ENCODE data around the gene REXO4. TPM values are rescaled to one million over a fixed set of nuclear protein-coding genes. Genes with fewer than 3 reads are reported as not detected.
A peak's percentile ranks its signal among the peaks of the same experiment; 100 is the strongest.

The REXO4 gene
- total and polyA plus RNA-seq, 10 of the 15 experiments (the other 5 are each of a cell fraction or from before 2014, with no cell fraction given): 2.7 to 43.9 (median 30.5) TPM

DNA sequence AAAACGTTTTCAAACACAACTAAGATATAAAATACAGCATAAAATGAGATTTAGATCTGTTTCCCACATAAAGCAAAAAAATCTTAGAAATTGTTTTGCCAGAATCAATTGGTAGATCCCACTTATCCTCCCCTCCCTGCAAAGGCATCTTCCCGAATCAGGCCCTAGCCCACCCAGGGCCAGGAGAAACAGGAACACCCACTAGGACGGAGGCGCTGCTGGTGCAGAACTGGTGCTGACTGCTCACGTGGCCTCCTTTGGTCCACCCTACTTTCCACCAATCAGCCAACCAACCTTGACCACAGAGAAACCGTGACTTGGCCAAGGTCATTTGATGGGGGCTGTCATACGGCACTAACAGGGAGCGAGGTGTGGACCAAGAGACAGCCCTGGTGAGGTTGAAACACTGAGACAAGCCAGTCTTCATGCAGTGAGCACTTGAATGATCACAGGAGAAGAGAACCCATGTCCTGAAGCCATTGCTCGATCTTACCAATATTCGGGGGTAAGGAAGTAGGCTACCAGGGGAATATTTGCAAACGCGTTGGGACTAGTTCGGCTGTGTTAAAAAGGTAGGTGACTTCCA lies 56.2 kb downstream of the REXO4 start:
- no TSS peak for BruUV-seq (replicated peaks)
- intact Hi-C loops (cut with micrococcal nuclease; ENCODE audit: unreplicated experiment): no loop called here
- peaks cover 33 to 47% of the 10 kb centered on the region in 2 experiments for H3K36me3 ChIP-seq (ENCODE audit: control insufficient read depth in 2 of 2, insufficient read depth in 2 of 2, low read length in 1 of 2)

DNA sequence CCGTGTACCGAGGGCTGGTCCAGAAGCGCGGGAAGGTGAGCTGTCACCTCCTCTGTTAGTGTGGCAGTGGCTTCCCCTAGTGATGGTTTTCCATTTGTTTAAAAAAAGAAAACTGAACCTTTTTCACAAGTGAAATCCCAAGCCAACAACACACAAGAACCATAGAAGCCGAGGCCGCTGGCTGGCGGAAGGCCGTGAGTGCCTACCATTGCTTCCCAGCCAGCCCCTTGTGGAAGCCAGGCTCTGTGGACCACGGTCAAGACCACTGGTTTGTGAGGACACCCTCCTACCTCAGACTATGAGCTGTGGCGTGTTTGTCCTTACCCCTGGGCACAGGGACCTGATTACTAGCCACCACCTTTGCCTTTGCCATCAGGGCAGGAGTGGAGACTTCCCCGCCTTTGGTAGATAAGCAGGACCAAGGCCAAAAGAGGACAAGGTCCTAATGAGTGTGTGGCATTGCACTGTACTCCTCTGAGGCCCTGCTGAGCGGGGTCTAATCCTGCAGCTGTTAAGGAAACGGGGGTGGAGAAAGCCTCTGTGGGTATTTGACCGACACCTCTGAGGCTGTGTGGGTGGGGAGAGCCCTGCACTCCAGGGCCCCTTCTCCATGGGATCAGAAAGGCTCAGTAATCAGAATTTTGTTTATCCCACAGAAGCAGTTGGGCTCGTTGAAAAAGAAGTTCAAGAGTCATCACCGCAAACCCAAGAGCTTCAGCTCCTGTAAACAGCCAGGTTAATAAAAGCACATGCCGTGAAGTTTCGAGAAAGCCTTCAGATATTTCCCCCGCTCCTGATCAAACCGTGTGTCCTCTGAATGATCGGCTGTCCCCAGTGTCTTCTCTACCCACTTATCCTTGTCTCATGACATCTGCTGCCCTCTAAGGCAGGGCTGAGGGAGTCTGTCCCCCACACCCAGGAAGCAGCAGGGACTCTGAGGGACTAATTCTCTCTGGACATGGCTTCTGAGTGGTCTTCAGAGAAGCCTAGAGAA lies 57.1 kb downstream of the REXO4 start:
- FAIRE-seq (no peak), DNase-seq (ENCODE audit: low read depth, low spot score) (no peak), ATAC-seq (no peak)
- Histone ChIP-seq H3K79me2 (ENCODE audit: control insufficient read depth, insufficient read depth, low read length) (peaks cover 16% of the 10 kb centered on the region), H3K36me3 (ENCODE audit: control insufficient read depth in 2 of 2, insufficient read depth in 2 of 2, low read length in 1 of 2) (peaks cover 28 to 39% of the 10 kb centered on the region in 2 experiments), H2AFZ (ENCODE audit: control insufficient read depth, low read depth, low read length) (no peak overlapping the region), H3K9ac (ENCODE audit: control insufficient read depth, insufficient read depth, low read length) (no peak overlapping the region), H3K9me3 (replicated peaks; ENCODE audit: control insufficient read depth, insufficient read depth, low read length) (no peaks in the 10 kb centered on the region), H4K20me1 (ENCODE audit: control insufficient read depth, insufficient read depth) (peaks cover 1% of the 10 kb centered on the region; the same call in 1 of the 2 replicates), H3K27ac (ENCODE audit: control insufficient read depth, insufficient read depth) (no peak overlapping the region), H3K4me1 (ENCODE audit: control insufficient read depth, insufficient read depth, low read length) (no peaks in the 10 kb centered on the region; the same call in none of the 2 replicates), H3K4me2 (ENCODE audit: control insufficient read depth, insufficient read depth) (no peak overlapping the region), H3K4me3 (no peak overlapping the region), H3K27me3 (replicated peaks in 1 of 2; ENCODE audit: control insufficient read depth in 2 of 2, insufficient read depth in 2 of 2, low read length in 1 of 2) (no peaks in the 10 kb centered on the region)
- WGBS (ENCODE audit: insufficient coverage, insufficient replicate concordance, low lambda C conversion rate, missing lambda C conversion rate): 74% methylated on average over 21 of the region's 21 CpGs
- no TSS peak for BruUV-seq (replicated peaks)
- in situ Hi-C loops (cut with MboI) (no loop called here), intact Hi-C loops (cut with micrococcal nuclease; ENCODE audit: unreplicated experiment) (no loop called here)
- RAD21 ChIA-PET (ENCODE audit: unreplicated experiment): no interaction called here
- CTCF ChIA-PET: no interaction called here
- POLR2A ChIA-PET: interaction anchor here (0.9 kb wide), 1 partner anchor 14 kb away, joined by 5 read pairs; no protein-coding TSS in a partner anchor
- SMC1A ChIA-PET (ENCODE audit: uncharacterized antibody, unreplicated experiment): no interaction called here
- no peak for TF ChIP-seq TBL1XR1 (IDR thresholded peaks at IDR 0.05; ENCODE audit: low read depth, low read length)
- no peak for TF ChIP-seq SREBF1 (IDR thresholded peaks at IDR 0.05; ENCODE audit: low read length)
- no peak for TF ChIP-seq NBN (IDR thresholded peaks at IDR 0.05)
- TF ChIP-seq NR2F1 (conservative IDR thresholded peaks at IDR 0.05): no peak
- peak; percentile 40 for TF ChIP-seq POLR2AphosphoS5 (IDR thresholded peaks at IDR 0.05; ENCODE audit: low read length)
- TF ChIP-seq PKNOX1 (IDR thresholded peaks at IDR 0.05): peak; percentile 63; the same call in 1 of the 2 replicates
- no peak for TF ChIP-seq ZNF207 (IDR thresholded peaks at IDR 0.05; ENCODE audit: borderline replicate concordance)
- no peak for TF ChIP-seq ETV6 (conservative IDR thresholded peaks at IDR 0.05 in 1 of 2, IDR thresholded peaks at IDR 0.05 in 1 of 2; ENCODE audit: borderline replicate concordance in 1 of 2, low read depth in 1 of 2)
- TF ChIP-seq POLR2A (IDR thresholded peaks at IDR 0.05; ENCODE audit: low read depth, low read length): peak; percentile 64
- TF ChIP-seq EGR1 (IDR thresholded peaks at IDR 0.05; ENCODE audit: borderline replicate concordance in 1 of 2, low read depth in 2 of 2, low read length in 2 of 2): peak in 1 of 2 experiments; percentile 52; a peak in 1 of 3 replicates
- TF ChIP-seq FOXM1 (IDR thresholded peaks at IDR 0.05; ENCODE audit: low read depth, low read length): no peak
- TF ChIP-seq, protein P1, sequence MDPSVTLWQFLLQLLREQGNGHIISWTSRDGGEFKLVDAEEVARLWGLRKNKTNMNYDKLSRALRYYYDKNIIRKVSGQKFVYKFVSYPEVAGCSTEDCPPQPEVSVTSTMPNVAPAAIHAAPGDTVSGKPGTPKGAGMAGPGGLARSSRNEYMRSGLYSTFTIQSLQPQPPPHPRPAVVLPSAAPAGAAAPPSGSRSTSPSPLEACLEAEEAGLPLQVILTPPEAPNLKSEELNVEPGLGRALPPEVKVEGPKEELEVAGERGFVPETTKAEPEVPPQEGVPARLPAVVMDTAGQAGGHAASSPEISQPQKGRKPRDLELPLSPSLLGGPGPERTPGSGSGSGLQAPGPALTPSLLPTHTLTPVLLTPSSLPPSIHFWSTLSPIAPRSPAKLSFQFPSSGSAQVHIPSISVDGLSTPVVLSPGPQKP (IDR thresholded peaks at IDR 0.05; ENCODE audit: low read depth, low read length): no peak

More for the DNA sequence above, 56.2 kb downstream of the REXO4 start:
- 83% methylated on average over 13 of the region's 13 CpGs for WGBS (ENCODE audit: insufficient coverage, insufficient replicate concordance, low lambda C conversion rate, missing lambda C conversion rate)
- Histone ChIP-seq H3K79me2 (ENCODE audit: control insufficient read depth, insufficient read depth, low read length) (peaks cover 11% of the 10 kb centered on the region), H3K4me2 (ENCODE audit: control insufficient read depth, insufficient read depth) (no peak overlapping the region), H3K9me3 (replicated peaks; ENCODE audit: control insufficient read depth, insufficient read depth, low read length) (no peaks in the 10 kb centered on the region), H3K27ac (ENCODE audit: control insufficient read depth, insufficient read depth) (no peak overlapping the region), H4K20me1 (ENCODE audit: control insufficient read depth, insufficient read depth) (peaks cover 6% of the 10 kb centered on the region; the same call in 1 of the 2 replicates), H3K27me3 (replicated peaks in 1 of 2; ENCODE audit: control insufficient read depth in 2 of 2, insufficient read depth in 2 of 2, low read length in 1 of 2) (no peaks in the 10 kb centered on the region), H3K9ac (ENCODE audit: control insufficient read depth, insufficient read depth, low read length) (no peak overlapping the region), H3K4me3 (no peak overlapping the region), H3K4me1 (ENCODE audit: control insufficient read depth, insufficient read depth, low read length) (no peaks in the 10 kb centered on the region; the same call in none of the 2 replicates), H2AFZ (ENCODE audit: control insufficient read depth, low read depth, low read length) (no peak overlapping the region)
- DNase-seq (ENCODE audit: low read depth, low spot score): no peak
- ChIA-PET CTCF (no interaction called here), POLR2A (interaction anchor here (0.9 kb wide), 1 partner anchor 13 kb away, joined by 5 read pairs; no protein-coding TSS in a partner anchor), SMC1A (ENCODE audit: uncharacterized antibody, unreplicated experiment) (no interaction called here), RAD21 (ENCODE audit: unreplicated experiment) (no interaction called here)
- FAIRE-seq: no peak
- TF ChIP-seq TBL1XR1 (IDR thresholded peaks at IDR 0.05; ENCODE audit: low read depth, low read length): no peak
- no peak for TF ChIP-seq JUND (IDR thresholded peaks at IDR 0.05; ENCODE audit: low read depth, low read length)
- no peak for TF ChIP-seq GATAD2B (conservative IDR thresholded peaks at IDR 0.05; ENCODE audit: low read depth)
- TF ChIP-seq POLR2A (IDR thresholded peaks at IDR 0.05; ENCODE audit: low read depth, low read length): peak; percentile 64
- TF ChIP-seq POLR2AphosphoS5 (IDR thresholded peaks at IDR 0.05; ENCODE audit: low read length): 0 out of 2 replicates have a peak, but pooled peaks have one; percentile 15
- in situ Hi-C loops (cut with MboI): no loop called here
- no peak for ATAC-seq

Data from GM12878 (cell line).